GM12892 (cell line): ENCODE measurements around the gene NPIPA1.
"Not testable (repeated sequence)": the region's sequence is repeated elsewhere in the genome, so short reads cannot be mapped to it uniquely, and the experiment has no call there.

Source experiments
- DNase-seq: peaks from one replicate; pipeline ENCODE4 v3.0.0; 2011; ENCODE audit not compliant: insufficient read length
- FAIRE-seq: peaks from 2 replicates; lab custom pipeline; 2011; peaks lifted over from hg19 to GRCh38; lab: Jason Lieb, UNC

The NPIPA1 gene

GRCh38 chr16:14989291-14990281 is 52.3 kb downstream of the NPIPA1 start:
- DNase-seq, FAIRE-seq: not testable (repeated sequence)

GRCh38 chr16:14993277-14994151 is 56.3 kb downstream of the NPIPA1 start:
- FAIRE-seq, DNase-seq: not testable (repeated sequence)

- not testable (repeated sequence) for FAIRE-seq, DNase-seq
These were observed 59.5 kb downstream of the NPIPA1 start for GRCh38 chr16:14996702-14997101.

GRCh38 chr16:14998300-14998699 is 61.1 kb downstream of the NPIPA1 start:
- FAIRE-seq, DNase-seq: not testable (repeated sequence)

GRCh38 chr16:14999845-15000244 is 62.6 kb downstream of the NPIPA1 start:
- DNase-seq, FAIRE-seq: not testable (repeated sequence)
